ENCODE results near the gene TRMT61B.
A peak's percentile ranks its signal among the peaks of the same experiment; 100 is the strongest.

Gene TRMT61B

DNA sequence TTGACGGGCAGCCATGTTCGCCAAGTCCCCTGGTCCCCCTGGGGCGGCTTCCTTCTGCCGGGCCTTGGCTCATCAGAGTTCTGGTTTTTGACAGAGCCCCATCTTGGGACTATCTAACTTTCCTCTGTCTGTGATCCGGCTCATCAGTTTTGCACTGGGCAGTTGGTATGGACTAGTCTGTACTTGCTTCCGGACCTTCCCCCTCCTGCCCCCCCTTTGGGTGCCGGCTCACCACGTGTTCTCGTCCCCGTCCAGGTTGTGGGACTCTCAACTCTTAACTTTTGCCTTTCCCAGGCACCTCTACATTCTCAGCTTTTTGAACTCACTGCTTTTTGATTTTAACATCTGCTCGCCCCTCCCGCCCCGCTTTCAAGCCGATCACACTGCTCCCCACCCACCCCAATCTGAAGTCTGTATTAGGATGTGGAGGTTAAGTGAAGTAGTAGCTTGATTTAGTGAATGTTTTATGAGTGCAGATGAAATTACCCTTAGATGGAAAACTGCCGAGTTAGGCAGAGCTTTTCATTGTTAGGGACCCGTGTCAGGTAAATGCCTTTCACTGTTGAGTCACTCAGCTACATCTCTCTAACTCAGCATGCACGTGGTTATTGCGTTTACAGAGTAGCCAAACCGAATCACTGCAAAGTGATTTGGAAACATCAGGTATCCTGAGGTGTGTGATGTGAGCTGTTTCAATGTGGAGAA is 25.2 kb upstream of the TRMT61B start:
- peak; percentile 72 to 74 for DNase-seq
- no peak for TF ChIP-seq GATA1 (IDR thresholded peaks at IDR 0.05; ENCODE audit: low read depth, low read length)
- TF ChIP-seq POLR2A (IDR thresholded peaks at IDR 0.05; ENCODE audit: low read length): no peak

DNA sequence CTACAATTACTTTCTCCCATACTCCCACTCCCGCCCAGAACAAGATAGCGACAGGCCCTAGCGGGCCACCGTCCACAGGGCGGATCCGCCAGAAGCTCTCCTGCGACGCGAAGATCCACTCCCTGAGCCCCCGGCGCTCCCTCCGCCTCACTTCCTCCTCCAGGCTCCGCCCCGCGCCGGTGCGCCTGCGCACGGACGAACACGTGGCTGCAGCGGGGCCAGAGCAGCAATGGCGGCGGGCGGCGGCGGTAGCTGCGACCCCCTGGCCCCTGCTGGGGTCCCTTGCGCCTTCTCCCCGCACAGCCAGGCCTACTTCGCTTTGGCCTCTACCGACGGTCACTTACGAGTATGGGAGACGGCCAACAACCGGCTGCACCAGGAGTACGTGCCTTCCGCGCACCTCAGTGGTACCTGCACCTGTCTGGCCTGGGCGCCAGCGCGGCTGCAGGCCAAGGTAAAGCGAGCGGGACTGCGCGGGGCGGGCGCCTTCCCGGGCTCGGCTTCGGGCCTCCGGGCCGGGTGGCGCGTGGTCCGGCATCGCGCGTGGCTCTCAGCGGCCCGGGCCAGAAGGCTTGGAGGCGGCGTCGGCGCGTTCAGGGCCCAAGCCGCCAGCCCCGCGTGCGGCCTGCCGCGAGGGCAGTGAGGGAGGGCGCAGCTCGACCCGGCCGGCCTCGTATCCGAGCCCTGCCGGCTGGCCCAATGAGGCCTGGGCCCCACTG is 24.5 kb upstream of the TRMT61B start, which contains the start of gene WDR43:
Gene WDR43 (plus strand): TSS at position 198 of the 719 bp plus-strand sequence. CDS start 32 bp downstream, at position 230.
- TF ChIP-seq GATA1 (IDR thresholded peaks at IDR 0.05; ENCODE audit: low read depth, low read length) (no peak), POLR2A (IDR thresholded peaks at IDR 0.05; ENCODE audit: low read length) (peak; percentile 86)

GRCh38 chr2:28893488-28893887 is 23.4 kb upstream of the TRMT61B start:
- TF ChIP-seq POLR2A (IDR thresholded peaks at IDR 0.05; ENCODE audit: low read length) (no peak), GATA1 (IDR thresholded peaks at IDR 0.05; ENCODE audit: low read depth, low read length) (no peak)
- DNase-seq: no peak

More for the DNA sequence above, 24.5 kb upstream of the TRMT61B start, which contains the start of gene WDR43:
- DNase-seq: peak; percentile 99

DNA sequence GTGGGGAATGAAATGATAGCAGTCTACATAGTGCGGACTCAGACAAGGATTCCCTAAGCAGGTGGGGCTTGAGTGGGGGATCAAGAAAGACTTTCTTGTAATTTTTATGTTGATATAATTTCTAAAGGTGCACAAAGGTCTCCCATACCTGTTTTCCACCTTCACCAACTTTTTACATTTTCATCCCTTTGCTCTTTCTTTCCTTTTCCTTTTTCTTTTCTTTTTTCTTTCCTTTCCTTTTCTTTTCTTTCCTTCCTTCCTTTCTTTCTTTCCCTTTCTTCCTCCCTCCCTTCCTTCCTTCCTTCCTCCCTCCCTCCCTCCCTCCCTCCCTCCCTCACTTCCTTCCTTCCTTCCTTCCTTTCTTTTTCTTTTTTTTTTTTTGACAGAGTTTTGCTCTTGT is 10.1 kb upstream of the TRMT61B start:
- TF ChIP-seq GATA1 (IDR thresholded peaks at IDR 0.05; ENCODE audit: low read depth, low read length): no peak
- TF ChIP-seq POLR2A (IDR thresholded peaks at IDR 0.05; ENCODE audit: low read length): no peak

DNA sequence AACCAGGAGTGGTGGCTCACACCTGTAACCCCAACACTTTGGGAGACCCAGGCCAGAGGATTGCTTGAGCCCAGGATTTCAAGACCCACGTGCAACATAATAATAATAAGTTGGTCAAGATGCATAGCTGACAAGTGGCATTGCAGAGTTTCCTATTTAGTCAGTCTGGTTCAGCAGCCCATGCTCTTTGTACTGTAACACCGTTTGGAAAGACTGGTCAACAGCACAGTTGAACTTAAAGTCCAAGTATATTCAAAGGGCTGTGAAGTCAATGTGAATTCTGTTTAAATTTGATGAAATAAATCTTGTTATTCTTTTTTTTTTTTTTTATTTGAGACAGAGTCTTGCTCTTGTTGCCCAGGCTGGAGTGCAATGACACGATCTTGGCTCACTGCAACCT is 1.5 kb upstream of the TRMT61B start:
- no peak for DNase-seq
- TF ChIP-seq POLR2A (IDR thresholded peaks at IDR 0.05; ENCODE audit: low read length) (no peak), GATA1 (IDR thresholded peaks at IDR 0.05; ENCODE audit: low read depth, low read length) (no peak)

More for the DNA sequence above, 10.1 kb upstream of the TRMT61B start:
- DNase-seq: no peak

DNA sequence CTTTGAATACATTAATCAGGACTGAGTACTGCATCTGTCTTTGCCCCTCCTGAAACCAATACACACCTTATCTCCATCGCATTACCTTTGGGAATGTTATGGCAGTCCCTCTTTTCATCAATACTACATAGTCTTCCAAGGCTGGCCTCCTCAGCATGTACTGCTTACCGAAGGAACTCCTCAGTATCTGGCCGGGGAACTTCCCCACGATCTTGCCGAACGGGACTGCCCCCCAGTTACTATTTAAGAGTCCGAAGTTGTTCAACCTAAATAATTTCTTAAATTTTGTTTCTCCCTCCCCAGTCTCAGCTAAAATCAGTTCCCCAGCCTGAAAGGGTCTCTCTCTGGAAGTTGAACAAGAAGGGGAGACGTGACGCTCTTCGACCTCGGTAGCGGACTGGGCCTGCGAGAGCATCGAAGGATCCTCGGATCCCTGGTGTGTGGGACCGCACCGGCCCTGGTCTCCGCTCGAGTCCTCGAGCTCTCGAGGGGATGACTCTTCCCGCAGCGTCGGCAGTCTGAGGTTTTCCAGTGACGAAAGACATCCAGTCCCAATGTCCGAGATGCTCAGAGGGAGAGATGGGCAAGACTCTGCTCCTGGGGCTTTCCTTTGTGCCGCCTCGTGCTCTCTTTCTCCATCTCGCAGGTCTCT is 489 bp downstream of the TRMT61B start:
- DNase-seq: no peak
- TF ChIP-seq GATA1 (IDR thresholded peaks at IDR 0.05; ENCODE audit: low read depth, low read length) (no peak), POLR2A (IDR thresholded peaks at IDR 0.05; ENCODE audit: low read length) (no peak)

DNA sequence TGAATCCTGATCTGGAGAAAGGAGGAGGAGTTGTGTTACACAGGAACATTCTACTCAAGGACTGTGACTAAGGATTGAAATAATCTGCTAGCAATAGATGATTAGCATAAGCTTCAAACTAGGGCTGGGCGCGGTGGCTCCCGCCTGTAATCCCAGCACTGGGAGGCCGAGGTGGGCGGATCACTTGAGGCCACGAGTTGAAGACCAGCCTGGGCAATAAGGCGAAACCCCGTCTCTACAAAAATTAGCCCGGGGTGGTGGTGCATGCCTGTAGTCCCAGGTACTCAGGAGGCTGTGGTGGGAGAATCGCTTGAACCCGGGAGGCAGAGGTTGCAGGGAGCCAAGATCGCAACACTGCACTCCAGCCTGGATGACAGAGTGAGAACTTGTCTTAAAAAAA is 1.5 kb downstream of the TRMT61B start:
- DNase-seq: peak; percentile 24 to 38
- TF ChIP-seq POLR2A (IDR thresholded peaks at IDR 0.05; ENCODE audit: low read length) (no peak), GATA1 (IDR thresholded peaks at IDR 0.05; ENCODE audit: low read depth, low read length) (no peak)

- TF ChIP-seq POLR2A (IDR thresholded peaks at IDR 0.05; ENCODE audit: low read length) (no peak), GATA1 (IDR thresholded peaks at IDR 0.05; ENCODE audit: low read depth, low read length) (no peak)
- DNase-seq: no peak
These were observed 14.1 kb downstream of the TRMT61B start for GRCh38 chr2:28855977-28856376.

GRCh38 chr2:28855193-28855592 is 14.9 kb downstream of the TRMT61B start:
- TF ChIP-seq POLR2A (IDR thresholded peaks at IDR 0.05; ENCODE audit: low read length) (no peak), GATA1 (IDR thresholded peaks at IDR 0.05; ENCODE audit: low read depth, low read length) (no peak)
- no peak for DNase-seq

GRCh38 chr2:28842042-28842441 is 28.1 kb downstream of the TRMT61B start:
- TF ChIP-seq POLR2A (IDR thresholded peaks at IDR 0.05; ENCODE audit: low read length): no peak
- no peak for TF ChIP-seq GATA1 (IDR thresholded peaks at IDR 0.05; ENCODE audit: low read depth, low read length)
- DNase-seq: no peak

DNA sequence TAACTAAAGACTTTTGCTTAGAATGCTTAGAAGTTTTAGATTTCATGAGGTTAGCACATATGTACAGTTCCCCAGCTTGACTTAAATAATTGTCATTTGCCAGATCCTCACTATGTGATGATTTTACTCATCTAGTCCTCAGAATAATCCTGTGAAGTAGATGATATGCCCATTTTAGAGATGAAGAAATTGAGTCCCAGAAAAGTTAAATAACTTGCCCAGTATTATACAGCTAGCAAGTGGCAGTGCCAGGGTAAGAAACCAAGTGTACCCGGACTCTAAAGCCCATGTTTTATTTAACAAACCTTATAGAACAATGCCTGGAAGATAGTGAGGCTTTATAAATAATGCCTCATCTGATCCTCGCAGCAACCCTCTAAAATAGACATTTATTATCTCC is 31.1 kb downstream of the TRMT61B start:
- DNase-seq: no peak

GRCh38 chr2:28835781-28836180 is 34.3 kb downstream of the TRMT61B start:
- TF ChIP-seq GATA1 (IDR thresholded peaks at IDR 0.05; ENCODE audit: low read depth, low read length): no peak
- TF ChIP-seq POLR2A (IDR thresholded peaks at IDR 0.05; ENCODE audit: low read length): no peak
- DNase-seq: no peak

More for the DNA sequence above, 31.1 kb downstream of the TRMT61B start:
- TF ChIP-seq POLR2A (IDR thresholded peaks at IDR 0.05; ENCODE audit: low read length) (no peak), GATA1 (IDR thresholded peaks at IDR 0.05; ENCODE audit: low read depth, low read length) (no peak)

GRCh38 chr2:28833740-28834470 is 36.2 kb downstream of the TRMT61B start:
- TF ChIP-seq GATA1 (IDR thresholded peaks at IDR 0.05; ENCODE audit: low read depth, low read length): no peak
- no peak for DNase-seq

DNA sequence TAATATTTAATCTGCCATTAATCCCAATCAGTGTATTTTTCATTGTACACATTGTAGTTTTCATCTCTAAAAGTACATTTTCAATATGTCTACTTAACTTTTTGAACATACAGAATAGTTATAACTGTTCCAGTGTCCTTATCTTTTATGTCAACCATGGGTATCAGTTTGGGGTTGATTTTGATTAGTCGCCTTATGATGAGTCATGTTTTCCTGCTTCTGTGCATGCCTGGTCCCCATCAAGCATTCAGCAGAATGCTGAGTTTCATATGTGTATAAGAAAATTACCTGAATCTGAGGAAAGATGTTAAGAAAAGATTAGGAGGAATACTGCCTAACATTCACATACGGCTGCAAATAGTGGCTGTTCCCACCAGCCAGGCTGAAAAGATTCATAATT is 41.7 kb downstream of the TRMT61B start:
- TF ChIP-seq GATA1 (IDR thresholded peaks at IDR 0.05; ENCODE audit: low read depth, low read length) (no peak), POLR2A (IDR thresholded peaks at IDR 0.05; ENCODE audit: low read length) (no peak)
- peak; percentile 17 to 32 for DNase-seq

All from erythroblast (primary cell).